Activated naive CD4-positive, alpha-beta T cell treated with anti-CD3 and anti-CD28 coated beads for 36 hours (primary cell): Measurements from ENCODE around the gene GPR33. TPM values are rescaled to one million over a fixed set of nuclear protein-coding genes. Genes with fewer than 3 reads are reported as not detected.
"Not testable (repeated sequence)": the region's sequence is repeated elsewhere in the genome, so short reads cannot be mapped to it uniquely, and the experiment has no call there.

Source experiments
- CTCF ChIA-PET: fragments of 350-600 bp; sonication (Branson Sonifier 250); formaldehyde crosslinking; loops from one replicate; lab custom pipeline; 2021; ENCODE audit warnings: antibody characterized with exemption; lab: Charles Lee
- DNase-seq: peaks from one replicate; pipeline ENCODE4 v3.0.0-alpha.2; 2020
- H3K27ac Mint-ChIP-seq: one replicate; pipeline ENCODE4 v1.8.0; 2021; ENCODE audit warnings: mild to moderate bottlenecking, mixed read lengths
- H3K27me3 Mint-ChIP-seq: one replicate; pipeline ENCODE4 v1.8.0; 2021; ENCODE audit warnings: low read depth, mixed read lengths
- H3K36me3 Mint-ChIP-seq: one replicate; pipeline ENCODE4 v1.8.0; 2021; ENCODE audit warnings: low read depth, mixed read lengths
- H3K4me1 Mint-ChIP-seq: one replicate; pipeline ENCODE4 v1.8.0; 2021; ENCODE audit warnings: low read depth, mixed read lengths
- H3K4me3 Mint-ChIP-seq: one replicate; pipeline ENCODE4 v1.8.0; 2021; ENCODE audit warnings: mild to moderate bottlenecking, moderate library complexity, mixed read lengths
- H3K9me3 Mint-ChIP-seq: one replicate; pipeline ENCODE4 v1.8.0; 2021; ENCODE audit warnings: mixed read lengths
- intact Hi-C: fragments of 100-400 bp; cut with micrococcal nuclease; formaldehyde crosslinking; loops from one replicate; pipeline ENCODE4 v1.15.1; 2023
- total RNA-seq, 2 experiments: library from RNA; stranded (reverse); gene quantifications; one replicate each; pipeline ENCODE4 v1.2.3, GENCODE V29; 2021

Gene GPR33
- total RNA-seq, 2 experiments from 2014 or later: not detected

DNA sequence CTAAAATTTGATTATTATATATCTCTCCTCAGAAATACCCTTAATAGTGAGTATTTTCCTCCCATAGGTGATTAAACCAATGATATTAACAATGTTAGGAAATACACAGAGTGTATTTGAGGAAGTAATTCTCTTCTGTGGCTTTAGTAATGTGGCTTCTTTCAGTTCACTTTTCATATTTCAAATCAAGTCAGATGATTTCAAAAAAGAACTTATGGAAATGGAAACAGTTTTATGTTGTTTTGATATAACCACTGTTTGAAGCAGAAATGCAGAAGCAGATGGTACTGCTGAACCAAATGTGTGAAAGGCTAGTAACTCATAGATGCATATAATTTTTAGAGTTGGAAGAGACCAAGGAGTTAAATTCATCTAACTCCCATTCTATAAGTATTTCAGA, 1.9 kb upstream of the GPR33 start:
- H3K4me1 Mint-ChIP-seq: no peaks in the 10 kb centered on the region
- H3K36me3 Mint-ChIP-seq: no peaks in the 10 kb centered on the region
- no peak for DNase-seq
- H3K4me3 Mint-ChIP-seq: no peak overlapping the region
- no peak overlapping the region for H3K27ac Mint-ChIP-seq
- no peaks in the 10 kb centered on the region for H3K9me3 Mint-ChIP-seq
- H3K27me3 Mint-ChIP-seq: no peaks in the 10 kb centered on the region
- CTCF ChIA-PET: interaction anchor here (0.6 kb wide), 1 partner anchor 10 kb away, joined by 3 read pairs; no protein-coding TSS in a partner anchor
- intact Hi-C loops: no loop called here

- no peak overlapping the region for H3K4me3 Mint-ChIP-seq
- CTCF ChIA-PET: interaction anchor here (1.4 kb wide), 1 partner anchor 24 kb away, joined by 4 read pairs; no protein-coding TSS in a partner anchor
- no peak overlapping the region for H3K27ac Mint-ChIP-seq
- no peaks in the 10 kb centered on the region for H3K4me1 Mint-ChIP-seq
- H3K36me3 Mint-ChIP-seq: no peaks in the 10 kb centered on the region
- DNase-seq: no peak
- H3K27me3 Mint-ChIP-seq: no peaks in the 10 kb centered on the region
- no peaks in the 10 kb centered on the region for H3K9me3 Mint-ChIP-seq
- intact Hi-C loops: no loop called here
Observed at GRCh38 chr14:31486764-31487163, 1.1 kb downstream of the GPR33 start.

DNA sequence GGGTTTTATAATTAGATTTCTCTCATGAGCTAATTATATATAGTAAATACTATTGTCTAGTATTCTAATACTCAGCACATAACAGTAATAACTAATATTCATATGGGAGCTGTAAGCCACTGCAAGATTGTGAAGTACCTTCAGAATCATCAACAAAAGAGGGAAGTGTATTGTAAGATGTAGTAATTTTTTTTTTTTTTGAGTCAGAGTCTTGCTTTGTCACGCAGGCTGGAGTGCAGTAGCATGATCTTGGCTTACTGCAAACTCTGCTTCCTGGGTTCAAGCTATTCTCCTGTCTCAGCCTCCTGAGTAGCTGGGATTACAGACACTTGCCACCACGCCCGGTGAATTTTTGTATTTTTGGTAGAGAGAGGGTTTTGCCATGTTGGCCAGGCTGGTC, 3.1 kb downstream of the GPR33 start:
- Mint-ChIP-seq H3K9me3 (no peaks in the 10 kb centered on the region), H3K27me3 (peaks cover 2% of the 10 kb centered on the region), H3K4me3 (no peak overlapping the region), H3K4me1 (no peaks in the 10 kb centered on the region), H3K27ac (no peak overlapping the region), H3K36me3 (no peaks in the 10 kb centered on the region)
- DNase-seq: no peak
- intact Hi-C loops: no loop called here
- CTCF ChIA-PET: interaction anchor here (0.6 kb wide), 2 partner anchors 16 to 239 kb away, joined by 3 to 5 read pairs; no protein-coding TSS in a partner anchor

DNA sequence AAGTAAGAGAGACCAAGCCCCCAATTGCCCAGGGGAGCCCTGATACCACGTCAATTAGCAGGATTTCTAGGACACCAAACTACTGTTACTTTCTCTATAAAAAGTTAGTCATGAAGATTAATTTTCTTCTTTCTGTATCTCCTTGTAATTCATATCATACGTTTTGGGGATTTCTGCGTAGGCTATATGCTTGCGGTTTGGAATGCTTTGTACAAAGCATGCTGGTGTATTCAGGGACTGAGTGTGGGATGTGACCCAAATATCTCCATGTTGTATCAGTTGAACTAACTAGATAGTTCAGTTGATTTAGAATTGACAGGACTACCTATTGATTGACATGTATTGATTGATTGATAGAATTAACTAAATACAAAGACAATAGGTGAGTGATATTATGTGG, 7.7 kb downstream of the GPR33 start:
- intact Hi-C loops: no loop called here
- Mint-ChIP-seq H3K9me3 (no peaks in the 10 kb centered on the region), H3K27me3 (peaks cover 11% of the 10 kb centered on the region)

DNA sequence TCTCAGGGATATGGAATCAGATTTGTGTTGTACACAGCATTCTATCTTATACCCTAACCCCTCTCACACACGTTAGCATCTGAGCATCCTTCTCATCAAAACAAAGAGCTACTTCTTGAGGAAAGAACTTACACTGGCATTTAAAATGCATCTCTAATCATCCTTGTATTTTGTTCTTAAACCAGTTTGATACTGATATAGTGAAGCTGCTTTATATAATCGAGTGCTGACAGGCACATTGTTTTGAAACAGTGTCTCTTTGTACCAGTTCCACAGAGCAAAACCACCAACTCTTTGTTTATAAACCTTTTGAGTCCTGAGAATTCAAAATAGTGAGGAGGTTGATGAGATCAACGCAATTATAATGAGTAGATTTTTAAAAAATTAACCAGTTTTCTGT, 8.8 kb downstream of the GPR33 start:
- CTCF ChIA-PET: no interaction called here
- Mint-ChIP-seq H3K27ac (no peak overlapping the region), H3K4me1 (no peaks in the 10 kb centered on the region), H3K4me3 (no peak overlapping the region), H3K36me3 (no peaks in the 10 kb centered on the region), H3K9me3 (peaks cover under 1% of the 10 kb centered on the region), H3K27me3 (peaks cover 14% of the 10 kb centered on the region)
- DNase-seq: no peak
- intact Hi-C loops: no loop called here

More for the DNA sequence above, 7.7 kb downstream of the GPR33 start:
- Mint-ChIP-seq H3K36me3 (no peaks in the 10 kb centered on the region), H3K4me3 (no peak overlapping the region), H3K4me1 (no peaks in the 10 kb centered on the region), H3K27ac (no peak overlapping the region)
- no peak for DNase-seq
- CTCF ChIA-PET: no interaction called here

- H3K27ac Mint-ChIP-seq: no peak overlapping the region
- no peaks in the 10 kb centered on the region for H3K36me3 Mint-ChIP-seq
- CTCF ChIA-PET: no interaction called here
- intact Hi-C loops: no loop called here
- no peak overlapping the region for H3K4me3 Mint-ChIP-seq
- peaks cover 2% of the 10 kb centered on the region for H3K9me3 Mint-ChIP-seq
- no peaks in the 10 kb centered on the region for H3K4me1 Mint-ChIP-seq
- peaks cover 15% of the 10 kb centered on the region for H3K27me3 Mint-ChIP-seq
- DNase-seq: no peak
Observed at GRCh38 chr14:31477248-31477647, 10.6 kb downstream of the GPR33 start.

GRCh38 chr14:31476131-31476866, 11.5 kb downstream of the GPR33 start:
- intact Hi-C loops: no loop called here
- no peaks in the 10 kb centered on the region for H3K4me1 Mint-ChIP-seq
- H3K4me3 Mint-ChIP-seq: no peak overlapping the region
- peaks cover 15% of the 10 kb centered on the region for H3K27me3 Mint-ChIP-seq
- CTCF ChIA-PET: interaction anchor here (0.7 kb wide), 1 partner anchor 196 kb away, joined by 3 read pairs; no protein-coding TSS in a partner anchor
- H3K36me3 Mint-ChIP-seq: no peaks in the 10 kb centered on the region
- DNase-seq: no peak
- no peak overlapping the region for H3K27ac Mint-ChIP-seq
- peaks cover 2% of the 10 kb centered on the region for H3K9me3 Mint-ChIP-seq

- Mint-ChIP-seq H3K4me3 (no peak overlapping the region), H3K27ac (no peak overlapping the region), H3K36me3 (no peaks in the 10 kb centered on the region), H3K4me1 (no peaks in the 10 kb centered on the region), H3K27me3 (no peaks in the 10 kb centered on the region), H3K9me3 (no peaks in the 10 kb centered on the region)
- intact Hi-C loops: no loop called here
- no peak for DNase-seq
- CTCF ChIA-PET: interaction anchor here (1.0 kb wide), 1 partner anchor 17 kb away, joined by 3 read pairs; no protein-coding TSS in a partner anchor
Observed at GRCh38 chr14:31466554-31466953, 21.3 kb downstream of the GPR33 start.

- DNase-seq: no peak
- no peaks in the 10 kb centered on the region for H3K4me1 Mint-ChIP-seq
- intact Hi-C loops: no loop called here
- H3K9me3 Mint-ChIP-seq: no peaks in the 10 kb centered on the region
- H3K4me3 Mint-ChIP-seq: no peak overlapping the region
- no peak overlapping the region for H3K27ac Mint-ChIP-seq
- no peaks in the 10 kb centered on the region for H3K36me3 Mint-ChIP-seq
- no peaks in the 10 kb centered on the region for H3K27me3 Mint-ChIP-seq
- CTCF ChIA-PET: interaction anchor here (1.0 kb wide), 1 partner anchor 45 kb away, joined by 4 read pairs; no protein-coding TSS in a partner anchor
Observed at GRCh38 chr14:31465111-31465510, 22.7 kb downstream of the GPR33 start.

DNA sequence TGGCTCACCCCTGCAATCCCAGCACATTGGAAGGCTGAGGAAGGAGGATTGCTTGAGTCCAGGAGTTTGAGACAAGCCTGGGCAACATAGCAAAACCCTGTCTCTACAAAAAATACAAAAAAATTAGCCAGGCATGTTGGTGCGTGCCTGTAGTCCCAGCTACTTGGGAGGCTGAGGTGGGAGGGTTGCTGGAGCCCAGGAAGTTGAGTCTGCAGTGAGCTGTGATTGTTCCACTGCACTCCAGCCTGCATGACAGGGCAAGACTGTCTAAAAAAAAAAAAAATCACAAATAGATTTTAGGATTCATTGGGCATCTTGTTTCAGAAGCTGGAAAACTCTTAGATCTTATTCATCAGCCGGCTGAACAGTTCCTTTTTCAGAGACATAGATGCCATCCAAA, 25.4 kb downstream of the GPR33 start:
- H3K27me3 Mint-ChIP-seq, intact Hi-C loops, H3K4me3 Mint-ChIP-seq, DNase-seq, H3K9me3 Mint-ChIP-seq, H3K36me3 Mint-ChIP-seq, H3K27ac Mint-ChIP-seq: not testable (repeated sequence)
- CTCF ChIA-PET: interaction anchor here (1.0 kb wide), 1 partner anchor 13 kb away, joined by 5 read pairs; no protein-coding TSS in a partner anchor
- peaks cover 14% of the 10 kb centered on the region for H3K4me1 Mint-ChIP-seq

DNA sequence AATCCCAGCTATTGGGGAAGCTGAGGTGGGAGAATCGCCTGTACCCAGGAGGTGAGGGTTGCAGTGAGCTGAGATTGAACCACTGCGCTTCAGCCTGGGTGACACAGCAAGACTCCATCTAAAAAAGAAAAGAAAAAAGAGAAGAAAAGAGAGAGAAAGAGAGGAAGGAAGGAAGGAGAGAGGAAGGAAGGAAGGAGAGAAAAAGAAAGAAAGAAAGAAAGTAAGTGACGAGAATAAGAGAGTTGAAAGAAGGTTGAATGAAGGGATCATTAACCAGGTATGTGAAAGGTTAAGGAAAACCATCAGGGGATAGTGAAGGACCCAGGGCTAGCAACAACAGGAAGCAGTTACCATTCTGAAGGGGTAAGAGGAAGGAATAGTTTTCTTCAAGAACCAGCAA, 26.3 kb downstream of the GPR33 start:
- no peak for DNase-seq
- no peaks in the 10 kb centered on the region for H3K9me3 Mint-ChIP-seq
- CTCF ChIA-PET: interaction anchor here (1.0 kb wide), 1 partner anchor 12 kb away, joined by 5 read pairs; no protein-coding TSS in a partner anchor
- H3K27ac Mint-ChIP-seq: no peak overlapping the region
- peaks cover 14% of the 10 kb centered on the region for H3K4me1 Mint-ChIP-seq
- H3K27me3 Mint-ChIP-seq: no peaks in the 10 kb centered on the region
- H3K36me3 Mint-ChIP-seq: no peaks in the 10 kb centered on the region
- intact Hi-C loops: no loop called here
- no peak overlapping the region for H3K4me3 Mint-ChIP-seq

DNA sequence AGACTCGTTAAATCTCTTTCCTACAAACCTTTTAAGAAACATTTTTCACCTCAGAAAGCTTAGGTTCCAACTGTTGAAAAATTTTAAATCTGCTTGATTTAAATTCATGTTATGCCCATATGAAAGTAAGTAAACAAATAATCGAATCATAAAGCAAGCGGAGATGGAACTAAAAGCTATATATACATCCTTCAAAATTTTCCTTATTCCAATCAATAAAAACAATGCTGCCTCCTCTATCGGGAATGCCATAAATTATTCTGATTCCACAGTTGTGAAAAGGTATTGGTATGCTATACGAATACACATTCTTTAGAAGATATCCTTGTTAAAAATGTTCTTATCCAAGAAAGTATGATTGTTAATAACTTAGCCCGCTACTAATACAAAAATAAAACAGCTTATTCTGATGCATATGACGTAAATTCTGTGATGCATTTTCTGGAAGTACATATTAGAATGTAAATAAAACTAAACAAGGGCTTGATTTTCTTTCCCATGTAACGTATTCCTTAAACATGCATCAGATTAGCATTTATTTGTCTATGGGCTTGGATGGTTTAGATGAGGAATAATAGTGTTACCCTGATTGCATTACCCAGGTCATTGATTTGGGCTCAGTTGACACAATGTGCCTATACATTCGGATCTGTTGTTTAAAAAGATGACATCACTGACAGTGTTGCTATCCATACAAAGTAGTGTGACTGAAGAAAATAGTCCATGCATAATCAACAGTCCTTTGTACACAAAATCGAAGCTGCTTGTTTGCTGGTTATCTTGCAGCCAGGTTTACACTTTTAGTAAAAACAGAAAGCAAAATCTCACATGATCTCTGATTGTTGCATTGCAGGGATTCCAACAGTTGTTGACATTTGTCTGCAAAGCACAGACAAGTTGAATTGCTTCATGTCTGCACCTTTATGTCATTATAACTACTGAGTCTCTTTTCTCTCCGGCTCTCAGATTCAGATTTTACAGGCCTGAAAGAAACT, 29.9 kb downstream of the GPR33 start:
- CTCF ChIA-PET: interaction anchor here (0.6 to 2.3 kb wide), 8 partner anchors 9 to 752 kb away, joined by 3 to 9 read pairs (median 3); partner anchors contain the start of gene HEATR5A
- H3K4me1 Mint-ChIP-seq: peaks cover 29% of the 10 kb centered on the region
- no peaks in the 10 kb centered on the region for H3K9me3 Mint-ChIP-seq
- no peak for DNase-seq
- no peaks in the 10 kb centered on the region for H3K27me3 Mint-ChIP-seq
- peak overlapping the region; percentile 88 for H3K27ac Mint-ChIP-seq
- intact Hi-C loops: loop anchor here (1.0 to 5.0 kb wide), 11 partner anchors 38 to 836 kb away; partner anchors contain the start of genes HEATR5A, NUBPL, RNU6-8 and SCFD1
- H3K36me3 Mint-ChIP-seq: no peaks in the 10 kb centered on the region
- peak overlapping the region; percentile 94 for H3K4me3 Mint-ChIP-seq
